Medulla oblongata (tissue), 1 donor: Measurements from ENCODE around the gene BAG1.

Experiments
- DNase-seq: peaks from one replicate; pipeline ENCODE4 v3.0.0-alpha.2; 2015; ENCODE audit errors: extremely low spot score

Gene BAG1

DNA sequence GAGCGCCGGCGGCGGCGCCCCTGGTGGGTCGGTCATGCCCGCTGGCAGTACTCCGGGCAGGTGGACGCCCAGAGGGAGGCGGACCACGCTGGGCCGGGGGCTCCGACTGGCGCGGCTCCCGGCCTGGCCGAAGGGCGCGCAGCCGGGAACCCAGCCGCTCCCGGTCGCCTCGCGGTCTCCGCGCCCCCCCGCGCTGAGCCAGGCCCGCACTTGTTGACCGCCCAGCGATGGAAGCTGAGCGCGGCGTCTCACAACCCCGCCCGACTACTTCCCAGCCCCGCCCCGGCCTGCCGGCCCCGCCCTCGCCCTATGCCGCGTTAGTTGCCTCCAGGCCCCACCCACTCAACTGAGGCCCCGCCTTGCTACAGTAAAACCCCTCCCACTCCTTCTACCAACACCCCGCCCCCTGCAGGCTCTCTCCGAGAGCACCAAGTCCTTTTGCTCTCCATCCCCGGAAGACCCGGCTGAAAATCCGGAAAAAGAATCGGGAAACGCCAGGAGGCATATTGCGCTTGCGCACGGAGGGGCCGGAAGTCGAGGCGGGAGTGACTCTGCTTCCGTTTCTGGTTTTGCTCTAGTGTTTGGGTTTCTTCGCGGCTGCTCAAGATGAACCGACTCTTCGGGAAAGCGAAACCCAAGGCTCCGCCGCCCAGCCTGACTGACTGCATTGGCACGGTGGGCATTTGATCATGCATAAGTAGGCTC is at the start of gene BAG1, which contains the start of gene CHMP5:
Gene BAG1, minus strand, starts transcription at position 236 of the 705 bp plus-strand sequence.
Gene CHMP5, plus strand, starts transcription at position 577 of the 705 bp plus-strand sequence. Its CDS starts 30 bp downstream, at position 607.
- peak; percentile 100 for DNase-seq

DNA sequence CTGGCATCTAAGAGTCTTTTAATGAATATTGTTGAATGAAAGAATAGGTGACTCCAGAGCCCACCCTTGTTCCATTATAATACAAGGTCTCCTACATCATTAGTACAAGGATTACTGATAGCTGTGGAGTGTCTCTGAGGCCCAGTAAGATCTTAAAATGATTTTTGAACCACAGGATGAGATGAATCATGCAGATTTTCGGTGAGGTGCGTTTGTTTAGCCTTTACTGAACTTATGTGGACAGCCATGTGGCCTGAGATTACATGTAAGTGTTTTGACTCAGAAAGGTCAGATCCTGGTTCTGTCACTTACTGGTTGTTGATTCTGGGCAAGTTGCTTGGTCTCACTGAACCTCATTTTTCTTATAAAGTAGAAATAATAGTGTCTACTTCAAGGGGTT is 47.4 kb upstream of the BAG1 start:
- DNase-seq: no peak

DNA sequence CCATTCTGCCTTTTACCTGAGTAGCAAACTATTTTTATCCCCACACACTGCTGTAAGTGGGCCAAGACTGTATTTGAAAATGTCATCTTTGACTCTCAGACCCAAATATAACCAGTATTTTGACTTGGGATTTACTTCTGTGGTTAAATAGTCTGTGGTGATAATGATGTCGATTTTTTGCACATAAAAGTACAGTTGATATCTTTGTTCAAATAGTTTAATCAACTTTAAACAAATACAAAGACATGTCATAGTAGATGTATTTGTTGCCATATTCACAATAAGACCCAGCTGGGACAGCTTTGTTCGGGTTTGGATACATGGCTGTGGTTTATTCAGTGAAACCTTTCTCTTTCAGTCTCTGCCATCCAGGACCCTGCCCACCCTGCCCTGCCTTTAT is 46.2 kb upstream of the BAG1 start:
- DNase-seq: no peak

GRCh38 chr9:33309903-33310302 is 45.4 kb upstream of the BAG1 start:
- no peak for DNase-seq

- no peak for DNase-seq
Observed at GRCh38 chr9:33307067-33307466, 42.6 kb upstream of the BAG1 start.

DNA sequence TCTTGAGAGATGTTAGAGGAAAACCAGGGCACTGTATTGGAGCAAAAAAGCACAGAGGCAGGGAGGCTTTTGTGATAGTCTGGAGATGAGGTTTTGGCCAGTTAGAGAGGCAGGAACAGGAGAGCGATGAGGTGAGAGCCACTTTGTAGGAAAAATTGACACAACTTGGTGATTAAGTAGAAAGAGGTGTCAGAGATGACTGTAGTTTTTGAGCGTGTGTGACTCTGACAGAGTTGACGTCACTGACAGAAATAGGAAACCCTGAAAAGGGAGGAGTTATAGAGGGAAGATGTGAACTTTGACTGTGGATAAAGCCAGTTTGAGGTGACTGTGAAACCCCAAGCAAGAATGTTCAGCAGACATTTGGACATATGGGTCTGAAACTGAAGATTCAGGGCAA is 41.5 kb upstream of the BAG1 start:
- DNase-seq: no peak

GRCh38 chr9:33304362-33304761 is 39.9 kb upstream of the BAG1 start:
- peak; percentile 33 for DNase-seq

GRCh38 chr9:33300546-33300945 is 36.0 kb upstream of the BAG1 start:
- DNase-seq: no peak

GRCh38 chr9:33297432-33297831 is 32.9 kb upstream of the BAG1 start:
- DNase-seq: peak; percentile 87

- DNase-seq: no peak
Observed at GRCh38 chr9:33295571-33295970, 31.1 kb upstream of the BAG1 start.

DNA sequence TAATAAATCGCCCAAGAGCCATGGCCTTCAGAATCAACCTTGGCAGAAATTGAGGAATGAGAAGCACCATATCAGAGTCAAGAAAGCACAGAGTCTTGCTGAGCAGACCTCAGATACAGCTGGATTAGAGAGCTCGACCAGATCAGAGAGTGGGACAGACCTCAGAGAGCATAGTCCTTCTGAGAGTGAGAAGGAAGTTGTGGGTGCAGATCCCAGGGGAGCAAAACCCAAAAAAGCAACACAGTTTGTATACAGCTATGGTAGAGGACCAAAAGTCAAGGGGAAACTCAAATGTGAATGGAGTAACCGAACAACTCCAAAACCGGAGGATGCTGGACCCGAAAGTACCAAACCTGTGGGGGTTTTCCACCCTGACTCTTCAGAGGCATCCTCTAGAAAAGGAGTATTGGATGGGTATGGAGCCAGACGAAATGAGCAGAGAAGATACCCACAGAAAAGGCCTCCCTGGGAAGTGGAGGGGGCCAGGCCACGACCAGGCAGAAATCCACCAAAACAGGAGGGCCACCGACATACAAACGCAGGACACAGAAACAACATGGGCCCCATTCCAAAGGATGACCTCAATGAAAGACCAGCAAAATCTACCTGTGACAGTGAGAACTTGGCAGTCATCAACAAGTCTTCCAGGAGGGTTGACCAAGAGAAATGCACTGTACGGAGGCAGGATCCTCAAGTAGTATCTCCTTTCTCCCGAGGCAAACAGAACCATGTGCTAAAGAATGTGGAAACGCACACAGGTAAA is 30.3 kb upstream of the BAG1 start:
- DNase-seq: no peak

GRCh38 chr9:33293782-33294181 is 29.3 kb upstream of the BAG1 start:
- DNase-seq: no peak

- DNase-seq: no peak
Observed at GRCh38 chr9:33291901-33292300, 27.4 kb upstream of the BAG1 start.

DNA sequence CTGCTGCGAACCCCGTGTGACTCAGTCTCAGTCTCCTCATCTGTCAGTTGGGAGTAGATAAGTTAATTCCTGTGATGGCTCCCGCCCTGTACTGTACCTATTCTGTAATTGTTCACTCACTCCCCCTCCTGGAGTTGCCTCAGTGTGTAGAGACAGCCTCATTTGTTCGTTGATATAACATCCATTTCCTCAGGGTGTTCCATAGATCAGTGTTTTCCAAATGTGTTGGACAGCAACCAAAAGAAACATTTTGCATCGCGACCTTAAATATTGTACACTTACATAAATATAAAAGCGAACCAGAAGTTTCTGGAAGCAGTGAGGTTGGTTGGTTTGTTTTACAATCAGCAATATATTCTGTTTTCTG is 26.5 kb upstream of the BAG1 start:
- DNase-seq: no peak

DNA sequence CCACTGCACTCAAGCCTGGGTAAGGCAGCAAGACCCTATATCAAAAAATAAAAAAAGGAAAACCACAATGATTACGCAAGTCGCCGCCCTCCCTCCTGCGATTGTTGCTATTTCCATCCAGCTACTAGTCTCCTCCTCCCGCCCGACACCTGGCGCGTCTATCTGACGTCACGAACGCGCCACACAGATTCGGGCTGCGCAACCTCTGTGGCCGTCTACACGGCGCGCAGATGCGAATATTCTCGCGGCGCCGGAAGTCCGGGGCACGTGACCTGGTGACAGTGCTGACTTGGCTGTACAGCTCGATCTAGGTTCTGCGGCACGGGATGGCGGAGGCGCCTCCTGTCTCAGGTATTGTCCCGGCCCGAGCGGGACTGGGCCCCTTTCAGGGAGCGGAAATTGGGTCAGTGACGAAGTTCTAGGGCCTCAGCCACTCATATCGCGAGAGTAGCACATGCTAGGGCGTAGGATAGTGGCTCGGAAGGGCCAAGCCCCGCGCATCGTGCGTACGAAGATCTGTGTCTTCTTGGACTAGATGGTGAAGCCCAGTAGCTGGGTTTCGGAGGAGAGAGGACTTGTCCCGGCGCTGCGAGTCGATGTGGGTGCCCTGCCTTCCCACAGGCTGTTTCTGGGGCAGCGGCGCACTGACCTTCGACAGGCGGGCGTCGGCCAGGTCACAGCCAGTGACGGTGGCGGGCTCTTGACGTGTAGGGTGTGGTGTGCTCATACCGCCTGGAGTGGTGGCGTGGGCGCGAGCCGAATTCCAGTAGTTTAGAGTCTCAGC is 25.9 kb upstream of the BAG1 start, which contains the start of gene NFX1:
Gene NFX1, plus strand, starts transcription at position 270 of the 784 bp plus-strand sequence. Its CDS starts 57 bp downstream, at position 327.
- DNase-seq: peak; percentile 98

- DNase-seq: no peak
Observed at GRCh38 chr9:33289936-33290246, 25.4 kb upstream of the BAG1 start.

DNA sequence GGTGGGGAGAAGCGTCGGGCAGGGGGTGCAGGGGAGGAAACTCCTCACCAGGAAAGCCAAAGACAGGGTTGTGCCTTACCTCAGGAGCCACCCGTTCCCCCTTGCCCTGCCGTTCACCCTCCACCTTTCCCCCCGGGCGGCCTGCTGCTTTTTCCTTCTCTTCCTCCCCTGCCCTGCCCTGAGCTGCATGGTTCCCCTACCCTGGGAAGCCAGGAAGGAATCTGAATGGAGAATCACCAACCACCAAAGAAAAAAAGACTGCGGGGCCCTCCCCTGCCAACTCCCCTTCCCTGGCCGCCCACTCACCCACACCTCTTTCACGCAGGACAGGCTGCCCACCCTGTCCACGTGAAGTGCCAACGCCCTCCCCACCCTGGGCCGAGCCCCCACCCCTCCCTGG is 25.0 kb upstream of the BAG1 start:
- DNase-seq: no peak

GRCh38 chr9:33288828-33289483 is 24.4 kb upstream of the BAG1 start:
- no peak for DNase-seq

DNA sequence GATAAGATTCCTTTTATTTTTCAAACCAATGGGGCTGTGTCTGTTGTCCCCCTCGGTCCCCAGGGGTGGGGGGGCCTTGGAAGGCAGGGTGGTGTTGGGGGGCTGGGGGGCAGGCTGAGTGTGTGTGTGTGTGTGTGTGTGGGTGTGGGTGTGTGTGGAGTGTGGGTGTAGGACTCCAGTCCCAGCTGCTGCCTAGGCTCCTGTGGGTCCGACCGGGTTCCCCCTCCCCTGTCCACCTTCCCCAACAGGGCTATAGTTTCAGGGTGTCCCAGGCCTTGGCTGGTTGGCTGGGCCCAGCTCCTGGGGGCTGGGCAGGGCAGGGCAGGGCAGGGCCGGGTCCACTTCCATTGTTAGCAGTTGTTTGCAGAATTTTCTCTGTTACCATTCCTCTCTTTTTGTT is 23.7 kb upstream of the BAG1 start:
- DNase-seq: no peak

DNA sequence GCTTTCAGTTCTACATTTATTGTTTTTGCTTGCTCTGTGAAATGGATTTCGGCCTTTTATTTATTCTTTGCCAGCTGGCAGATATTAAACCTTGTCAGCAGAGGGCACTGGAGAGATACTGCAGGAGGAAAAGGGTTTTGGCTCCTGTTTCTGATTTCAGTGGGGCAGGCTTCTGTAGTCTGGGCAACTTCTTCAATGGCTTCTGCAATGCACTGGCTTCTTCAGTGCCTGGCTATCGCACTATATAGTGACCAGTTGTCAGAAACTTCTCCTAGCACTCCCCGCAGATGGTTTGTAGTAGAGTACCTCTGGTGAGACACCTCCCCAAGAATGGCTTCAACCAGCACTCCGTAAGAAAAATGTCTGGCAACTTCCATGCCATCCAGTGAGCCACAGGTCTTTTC is 22.6 kb upstream of the BAG1 start:
- peak; percentile 88 for DNase-seq

- no peak for DNase-seq
Observed at GRCh38 chr9:33285502-33285901, 21.0 kb upstream of the BAG1 start.

GRCh38 chr9:33277484-33277883 is 13.0 kb upstream of the BAG1 start:
- DNase-seq: no peak
